ENCODE measurements around the gene GTF3C4.
A peak's percentile ranks its signal among the peaks of the same experiment; 100 is the strongest.

Gene GTF3C4

GRCh38 chr9:132647806-132648205, 22.5 kb upstream of the GTF3C4 start:
- DNase-seq (ENCODE audit: low spot score), result no peak

DNA sequence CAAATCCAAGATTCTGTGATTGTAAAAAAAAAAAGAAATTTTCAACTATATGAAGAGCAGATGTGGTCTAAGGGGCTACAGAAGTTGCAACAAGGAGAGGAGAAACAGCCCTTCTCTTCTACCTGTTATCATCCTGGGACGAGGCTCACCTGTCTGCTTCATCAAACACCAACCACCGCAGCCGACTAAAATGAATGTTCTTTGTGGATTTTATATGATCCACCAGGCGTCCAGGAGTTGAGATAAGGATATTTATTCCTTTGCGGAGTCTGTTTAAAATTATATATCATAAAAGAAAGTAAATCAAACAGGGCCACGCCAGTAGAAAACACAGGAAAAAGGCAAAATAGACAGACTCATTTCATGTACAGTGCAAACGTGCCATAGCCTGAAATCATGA, 22.0 kb upstream of the GTF3C4 start:
- DNase-seq (ENCODE audit: low spot score), result no peak

DNA sequence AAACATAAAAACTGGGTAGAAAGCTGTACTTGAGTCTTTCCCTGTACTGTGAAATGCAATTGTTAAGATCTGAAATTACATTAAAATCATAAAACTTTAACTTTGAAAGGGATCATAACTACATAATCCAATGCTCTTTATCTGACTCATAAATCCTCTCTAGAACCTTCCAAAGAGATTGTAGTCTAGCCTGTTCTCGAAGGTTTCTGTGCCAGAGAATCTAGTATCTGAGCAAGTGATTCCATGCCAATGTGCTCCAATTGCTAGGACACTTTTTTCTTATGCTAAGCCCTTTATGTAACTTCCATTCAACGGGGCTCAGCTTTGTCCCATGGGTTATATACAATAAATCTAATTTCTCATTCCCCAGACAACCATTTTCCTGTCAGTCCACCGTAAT, 21.6 kb upstream of the GTF3C4 start:
- DNase-seq (ENCODE audit: low spot score), result no peak

- no peak for DNase-seq (ENCODE audit: low spot score)
Observed at GRCh38 chr9:132651259-132651658, 19.0 kb upstream of the GTF3C4 start.

DNA sequence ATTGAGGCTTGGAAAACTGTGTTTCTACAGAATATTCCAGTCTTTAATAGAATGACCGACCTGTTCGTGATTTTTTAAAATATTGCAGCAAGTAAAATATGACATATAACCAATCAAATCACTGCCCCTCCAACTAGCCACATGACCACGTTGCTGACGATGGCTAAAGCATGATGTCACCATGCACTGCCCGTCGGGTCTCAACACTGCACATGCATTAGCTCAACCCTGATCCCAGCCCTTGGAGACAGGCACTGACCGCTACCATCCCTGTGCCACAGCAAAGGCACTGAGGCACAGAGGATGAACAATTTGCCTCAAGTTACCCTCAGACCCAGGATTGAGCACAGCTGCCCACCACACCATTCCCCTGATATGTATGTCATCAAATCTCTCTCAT, 14.0 kb upstream of the GTF3C4 start:
- DNase-seq (ENCODE audit: low spot score), result no peak

- no peak for DNase-seq (ENCODE audit: low spot score)
Observed at GRCh38 chr9:132662152-132662945, 7.9 kb upstream of the GTF3C4 start.

DNA sequence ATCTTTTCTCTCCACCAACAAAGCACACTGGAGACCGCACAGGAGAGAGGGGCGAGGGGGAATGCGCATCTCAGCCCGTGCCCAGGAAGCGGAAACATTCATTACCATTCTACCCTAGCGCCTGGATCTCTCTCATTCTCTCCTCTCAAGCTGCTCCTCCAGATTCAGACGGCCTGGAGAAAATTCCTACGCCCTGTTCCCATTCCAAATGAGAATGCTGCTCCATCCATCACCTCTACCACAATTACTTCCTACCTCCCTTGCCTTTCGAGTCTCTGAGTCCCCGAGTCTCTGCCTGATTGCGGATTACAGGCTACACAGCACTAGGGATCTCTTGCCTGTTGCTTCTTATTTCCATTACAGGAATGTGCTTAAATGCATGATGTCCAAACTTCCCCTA, 7.1 kb upstream of the GTF3C4 start:
- no peak for DNase-seq (ENCODE audit: low spot score)

DNA sequence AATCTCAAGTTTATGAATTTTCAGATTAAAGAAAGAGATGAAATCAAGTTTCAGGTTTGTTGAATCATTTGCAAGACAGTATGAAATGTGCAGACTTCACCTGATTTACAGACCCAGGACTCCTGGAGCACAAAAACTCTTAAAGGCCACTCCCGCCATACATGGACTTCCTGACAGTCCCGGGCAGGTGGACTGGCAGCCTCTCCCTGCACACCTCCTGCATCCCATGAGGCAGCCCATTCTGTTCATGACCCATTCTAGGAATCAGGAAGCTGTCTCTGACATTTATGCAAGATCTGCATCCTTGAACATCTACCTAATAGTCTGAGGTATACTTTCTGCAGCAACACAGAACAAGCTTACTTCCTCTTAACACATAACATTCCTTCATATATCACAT, 6.4 kb upstream of the GTF3C4 start:
- DNase-seq (ENCODE audit: low spot score), result no peak

- no peak for DNase-seq (ENCODE audit: low spot score)
Observed at GRCh38 chr9:132669319-132669697, 956 bp upstream of the GTF3C4 start.

GRCh38 chr9:132669698-132670456, 387 bp upstream of the GTF3C4 start, which contains the start of gene DDX31:
TSS of gene DDX31 (minus strand) at chr9:132669983. CDS start at chr9:132669934, 49 bp downstream.
- DNase-seq (ENCODE audit: low spot score), result peak; percentile 86

GRCh38 chr9:132671620-132672412, 1.6 kb downstream of the GTF3C4 start:
- no peak for DNase-seq (ENCODE audit: low spot score)

GRCh38 chr9:132672413-132672690, 2.1 kb downstream of the GTF3C4 start:
- DNase-seq (ENCODE audit: low spot score), result no peak

DNA sequence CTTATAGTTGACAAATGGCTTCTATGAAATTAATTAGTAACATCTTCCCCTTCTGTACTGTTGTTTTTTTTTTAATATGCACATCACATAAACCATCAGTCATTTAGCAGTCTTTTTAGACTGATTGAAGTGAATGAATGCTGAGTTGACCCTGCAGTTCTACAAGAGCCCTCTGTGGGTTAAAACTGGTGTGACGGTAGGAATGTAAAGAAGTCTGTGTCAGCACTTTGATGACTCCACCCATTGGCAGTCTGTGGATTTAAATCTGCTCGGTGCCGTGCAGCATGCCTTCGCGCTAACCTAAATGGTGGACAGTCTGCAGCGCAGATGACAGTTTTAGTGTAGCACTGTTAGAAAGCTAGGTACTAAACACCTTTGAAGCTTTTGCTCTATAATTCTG, 3.1 kb downstream of the GTF3C4 start:
- DNase-seq (ENCODE audit: low spot score), result no peak

DNA sequence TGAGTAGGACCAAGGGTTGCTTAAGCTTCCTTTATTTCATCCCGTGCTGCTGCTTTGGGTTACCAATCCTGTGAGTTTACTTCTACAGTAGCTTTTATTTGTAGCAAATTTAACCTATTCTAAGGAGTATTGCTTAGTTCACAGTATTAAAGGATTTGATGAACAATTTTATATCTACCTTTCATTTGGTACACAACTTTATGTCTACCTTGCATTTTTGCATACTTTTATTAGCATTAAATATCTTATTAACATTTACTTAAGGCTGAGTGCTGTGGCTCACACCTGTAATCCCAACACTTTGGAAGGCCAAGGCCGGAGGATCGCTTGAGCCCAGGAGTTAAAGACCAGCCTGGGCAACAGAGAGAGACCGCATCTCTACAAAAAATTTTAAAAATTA, 4.2 kb downstream of the GTF3C4 start:
- no peak for DNase-seq (ENCODE audit: low spot score)

- no peak for DNase-seq (ENCODE audit: low spot score)
Observed at GRCh38 chr9:132677976-132678375, 7.7 kb downstream of the GTF3C4 start.

DNA sequence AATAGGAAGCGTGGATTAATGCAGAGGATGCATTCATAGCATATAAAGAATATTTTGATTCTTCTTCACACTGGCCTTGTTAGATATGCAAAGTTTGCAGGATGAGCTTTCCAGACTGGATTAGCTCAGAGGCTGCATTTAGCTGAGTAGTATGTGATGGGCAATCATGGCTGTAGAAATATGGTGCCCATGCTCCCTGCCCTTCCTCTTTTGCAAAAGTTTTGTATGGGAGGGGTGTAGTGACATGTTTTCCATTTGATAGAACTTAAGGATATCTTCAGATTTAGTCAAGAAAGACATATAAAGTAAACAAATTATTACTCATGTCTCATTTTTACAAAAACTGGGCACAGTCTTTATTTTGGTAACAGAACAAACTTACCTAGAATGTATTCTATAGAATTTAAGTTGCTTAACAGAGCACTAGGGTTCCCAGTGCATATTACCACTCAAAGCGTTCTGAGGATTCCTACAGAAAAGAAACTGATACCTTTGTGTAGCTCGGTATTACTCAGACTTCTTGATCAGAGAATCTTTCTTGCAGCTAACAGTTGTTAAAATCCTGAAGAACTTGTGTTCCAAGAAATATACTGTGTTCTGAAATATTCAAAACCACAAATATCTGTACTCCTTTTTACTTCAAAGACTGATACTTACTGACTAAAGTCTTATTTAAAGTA, 9.8 kb downstream of the GTF3C4 start:
- DNase-seq (ENCODE audit: low spot score), result no peak

- no peak for DNase-seq (ENCODE audit: low spot score)
Observed at GRCh38 chr9:132681561-132681960, 11.3 kb downstream of the GTF3C4 start.

GRCh38 chr9:132683873-132684272, 13.6 kb downstream of the GTF3C4 start:
- no peak for DNase-seq (ENCODE audit: low spot score)

GRCh38 chr9:132690696-132691095, 20.4 kb downstream of the GTF3C4 start:
- DNase-seq (ENCODE audit: low spot score), result no peak

DNA sequence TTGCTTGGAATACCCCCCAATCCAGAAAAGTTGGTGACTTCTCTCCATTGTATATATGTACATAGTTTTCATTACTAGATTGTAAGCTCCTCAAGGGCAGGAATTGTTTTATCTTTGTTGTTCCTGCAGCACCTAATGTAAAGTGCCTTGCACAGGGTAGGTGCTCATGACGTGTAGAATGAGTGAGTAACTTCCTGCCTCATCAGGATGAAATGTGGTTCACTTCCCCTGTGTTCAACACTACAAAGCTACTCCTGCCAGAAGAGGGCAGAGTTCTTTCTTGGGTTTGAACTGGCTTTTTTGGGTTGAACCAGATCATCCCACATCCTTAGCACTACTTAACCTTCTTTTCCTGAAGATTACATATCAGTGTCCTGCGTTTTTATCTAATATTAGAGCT, 23.9 kb downstream of the GTF3C4 start:
- no peak for DNase-seq (ENCODE audit: low spot score)

DNA sequence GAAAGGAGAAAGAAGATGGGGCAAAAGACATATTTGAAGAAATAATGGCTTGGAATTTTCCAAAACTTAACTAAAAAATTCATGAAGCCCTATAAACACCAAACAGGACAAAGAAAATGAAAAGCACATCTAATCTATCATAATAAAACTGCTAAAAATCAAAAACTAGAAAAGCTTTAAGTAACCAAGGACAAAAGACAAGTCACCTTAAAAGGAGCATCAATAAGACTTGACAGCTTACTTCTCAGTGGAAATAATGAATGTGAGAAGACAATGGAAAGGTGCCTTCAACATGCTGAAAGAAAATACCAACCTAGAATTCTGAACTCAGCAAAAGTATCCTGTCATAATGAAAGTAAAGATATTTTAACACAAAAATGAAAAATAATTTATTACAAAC, 27.0 kb downstream of the GTF3C4 start:
- DNase-seq (ENCODE audit: low spot score), result no peak

- DNase-seq (ENCODE audit: low spot score), result no peak
Observed at GRCh38 chr9:132698989-132699388, 28.7 kb downstream of the GTF3C4 start.

Measured in putamen (tissue), 1 donor.